GM12891 (cell line): Measurements from ENCODE around the gene TUBB1.

Experiments
- POLR2A ChIP-seq: IDR thresholded peaks from 2 replicates; pipeline ENCODE4 v1.6.1; 2011; ENCODE audit warnings: low read depth, low read length, control low read depth
- POLR2AphosphoS5 ChIP-seq: IDR thresholded peaks from 2 replicates; pipeline ENCODE4 v1.6.1; 2011; ENCODE audit warnings: low read depth, low read length, control low read depth

- TF ChIP-seq POLR2A: peak; percentile 57; the same call in 1 of the 2 replicates
- TF ChIP-seq POLR2AphosphoS5: no peak; the same call in 1 of the 2 replicates
Observed at GRCh38 chr20:59002388-59002787, 16.8 kb upstream of the TUBB1 start.
